Kidney epithelial cell (primary cell): ENCODE results near the gene HSD17B2. TPM values are rescaled to one million over a fixed set of nuclear protein-coding genes. Genes with fewer than 3 reads are reported as not detected.
"Not testable (repeated sequence)": the region's sequence is repeated elsewhere in the genome, so short reads cannot be mapped to it uniquely, and the experiment has no call there.

Source experiments
- DNase-seq: peaks from one replicate; pipeline ENCODE4 v3.0.0-alpha.2; 2010; ENCODE audit warnings: low read depth
- H3K27me3 ChIP-seq: 2 replicates; pipeline ENCODE4 v1.6.0; 2011; ENCODE audit warnings: low read length; ENCODE audit not compliant: control insufficient read depth, insufficient read depth
- H3K36me3 ChIP-seq: 2 replicates; pipeline ENCODE4 v1.5.1; 2011; ENCODE audit warnings: low read length; ENCODE audit not compliant: control insufficient read depth, insufficient read depth
- H3K4me3 ChIP-seq: 2 replicates; pipeline ENCODE4 v1.5.1; 2011; ENCODE audit warnings: low read depth, mild to moderate bottlenecking, control low read depth, low read length
- total RNA-seq: library from RNA; depleted of rRNA; stranded (reverse); fragments of >200 nt; gene quantifications from 2 replicates; pipeline ENCODE4 v1.2.3, GENCODE V29; 2015
- TF ChIP-seq, protein P1 (sequence below): IDR thresholded peaks from 2 replicates; pipeline ENCODE4 v1.5.1; 2011; ENCODE audit warnings: mild to moderate bottlenecking, moderate library complexity, low read length, control low read depth, inconsistent platforms; ENCODE audit not compliant: insufficient read depth, poor library complexity, severe bottlenecking

Gene HSD17B2
- total RNA-seq, 1 donor from 2014 or later: not detected

DNA sequence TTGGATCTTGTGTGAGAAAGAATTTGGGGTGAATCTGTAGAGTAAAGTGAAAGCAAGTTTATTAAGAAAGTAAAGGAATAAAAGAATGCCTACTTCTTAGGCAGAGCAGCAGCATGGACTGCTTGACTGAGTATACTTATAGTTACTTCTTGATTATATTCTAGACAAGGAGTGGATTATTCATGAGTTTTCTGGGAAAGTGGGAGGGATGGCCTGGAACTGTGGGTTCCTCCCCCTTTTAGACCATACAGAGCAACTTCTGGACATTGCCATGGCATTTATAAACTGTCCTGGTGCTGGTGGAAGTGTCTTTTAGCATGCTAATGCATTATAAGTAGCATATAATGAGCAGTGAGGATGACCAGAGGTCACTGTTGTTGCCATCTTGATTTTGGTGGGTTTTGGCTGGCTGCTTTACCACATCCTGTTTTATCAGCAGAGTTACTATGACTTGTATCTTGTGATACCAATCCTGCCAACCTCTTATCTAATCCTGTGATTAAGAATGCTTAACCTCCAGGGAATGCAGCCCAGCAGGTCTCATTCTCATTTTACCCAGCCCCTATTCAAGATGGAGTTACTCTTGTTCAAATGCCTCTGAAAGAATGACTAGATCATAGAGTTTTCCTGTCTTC is 58.7 kb downstream of the HSD17B2 start:
- Histone ChIP-seq H3K36me3 (no peaks in the 10 kb centered on the region), H3K27me3 (no peaks in the 10 kb centered on the region), H3K4me3 (no peak overlapping the region)
- TF ChIP-seq, protein P1, sequence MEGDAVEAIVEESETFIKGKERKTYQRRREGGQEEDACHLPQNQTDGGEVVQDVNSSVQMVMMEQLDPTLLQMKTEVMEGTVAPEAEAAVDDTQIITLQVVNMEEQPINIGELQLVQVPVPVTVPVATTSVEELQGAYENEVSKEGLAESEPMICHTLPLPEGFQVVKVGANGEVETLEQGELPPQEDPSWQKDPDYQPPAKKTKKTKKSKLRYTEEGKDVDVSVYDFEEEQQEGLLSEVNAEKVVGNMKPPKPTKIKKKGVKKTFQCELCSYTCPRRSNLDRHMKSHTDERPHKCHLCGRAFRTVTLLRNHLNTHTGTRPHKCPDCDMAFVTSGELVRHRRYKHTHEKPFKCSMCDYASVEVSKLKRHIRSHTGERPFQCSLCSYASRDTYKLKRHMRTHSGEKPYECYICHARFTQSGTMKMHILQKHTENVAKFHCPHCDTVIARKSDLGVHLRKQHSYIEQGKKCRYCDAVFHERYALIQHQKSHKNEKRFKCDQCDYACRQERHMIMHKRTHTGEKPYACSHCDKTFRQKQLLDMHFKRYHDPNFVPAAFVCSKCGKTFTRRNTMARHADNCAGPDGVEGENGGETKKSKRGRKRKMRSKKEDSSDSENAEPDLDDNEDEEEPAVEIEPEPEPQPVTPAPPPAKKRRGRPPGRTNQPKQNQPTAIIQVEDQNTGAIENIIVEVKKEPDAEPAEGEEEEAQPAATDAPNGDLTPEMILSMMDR: no peak
- no peak for DNase-seq

DNA sequence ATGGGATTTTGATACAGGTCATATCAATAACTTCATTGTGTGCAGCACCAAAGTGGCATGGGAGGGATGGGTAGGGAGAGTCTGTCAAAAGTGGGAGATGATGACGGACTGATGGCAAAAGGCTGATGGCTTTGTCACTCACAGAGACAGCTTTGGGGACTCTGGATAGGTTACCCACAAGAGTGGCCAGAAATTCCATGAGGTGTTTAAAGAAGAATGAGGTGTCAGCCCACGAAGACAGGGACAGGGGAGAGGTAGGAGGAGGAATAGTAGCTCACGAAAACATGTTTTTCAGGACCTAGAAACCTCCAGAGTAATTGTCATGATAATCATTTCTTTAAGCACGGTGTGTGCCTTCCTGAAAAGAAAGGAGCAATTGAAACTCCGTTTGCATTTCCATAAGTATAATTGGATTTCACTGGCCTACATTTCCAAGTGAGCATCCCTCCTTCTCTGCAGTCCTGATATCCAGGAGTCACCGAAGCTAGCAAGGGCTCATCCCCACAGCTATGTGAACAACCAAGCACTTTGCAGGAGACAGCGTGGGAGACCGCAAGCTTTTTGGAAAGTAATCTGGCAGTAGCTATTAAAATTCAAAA is 60.0 kb downstream of the HSD17B2 start:
- Histone ChIP-seq H3K27me3 (no peaks in the 10 kb centered on the region), H3K36me3 (no peaks in the 10 kb centered on the region), H3K4me3 (no peak overlapping the region)
- TF ChIP-seq, protein P1: no peak
- no peak for DNase-seq

DNA sequence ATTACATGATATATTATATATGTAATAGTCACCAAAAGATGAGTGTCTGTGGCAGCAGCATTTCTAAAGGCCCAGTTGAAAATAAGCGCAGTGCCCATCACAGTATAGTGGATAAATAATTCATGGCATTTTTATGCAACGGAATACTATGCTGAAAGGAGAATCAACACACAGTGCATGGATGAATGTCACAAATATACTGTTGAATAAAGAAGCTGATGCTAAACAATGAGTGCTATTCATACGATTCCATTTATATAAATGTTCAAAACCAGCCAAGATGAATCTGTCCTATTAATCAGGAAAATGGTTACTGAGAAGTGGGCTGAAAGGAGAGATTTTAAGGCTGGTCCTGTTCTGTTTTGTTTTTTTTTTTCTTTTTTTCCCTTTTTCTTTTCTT is 61.6 kb downstream of the HSD17B2 start:
- no peak for DNase-seq

DNA sequence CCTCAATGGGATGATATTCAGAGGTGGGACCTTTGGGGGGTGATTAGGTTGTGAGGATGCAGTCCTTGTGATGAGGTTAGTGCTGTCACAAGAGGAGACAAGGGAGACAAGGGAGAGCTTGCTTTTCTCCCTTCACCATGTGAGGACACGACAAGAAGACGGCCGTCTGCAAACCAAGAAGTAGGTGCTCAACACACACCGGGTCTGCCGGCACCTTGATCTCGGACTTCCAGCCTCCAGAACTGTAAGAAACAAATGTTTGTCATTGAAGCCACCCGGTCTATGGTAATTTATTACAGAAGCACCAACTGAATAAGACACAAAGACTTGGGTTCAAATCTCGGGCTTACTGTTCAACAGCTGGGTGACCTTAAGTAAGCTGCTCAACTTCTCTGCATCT is 70.1 kb downstream of the HSD17B2 start:
- Histone ChIP-seq H3K4me3 (no peak overlapping the region), H3K36me3 (no peaks in the 10 kb centered on the region), H3K27me3 (no peaks in the 10 kb centered on the region)
- no peak for DNase-seq
- TF ChIP-seq, protein P1: no peak

More for the DNA sequence above, 61.6 kb downstream of the HSD17B2 start:
- Histone ChIP-seq H3K27me3 (no peaks in the 10 kb centered on the region), H3K4me3 (no peak overlapping the region), H3K36me3 (no peaks in the 10 kb centered on the region)
- TF ChIP-seq, protein P1: no peak

DNA sequence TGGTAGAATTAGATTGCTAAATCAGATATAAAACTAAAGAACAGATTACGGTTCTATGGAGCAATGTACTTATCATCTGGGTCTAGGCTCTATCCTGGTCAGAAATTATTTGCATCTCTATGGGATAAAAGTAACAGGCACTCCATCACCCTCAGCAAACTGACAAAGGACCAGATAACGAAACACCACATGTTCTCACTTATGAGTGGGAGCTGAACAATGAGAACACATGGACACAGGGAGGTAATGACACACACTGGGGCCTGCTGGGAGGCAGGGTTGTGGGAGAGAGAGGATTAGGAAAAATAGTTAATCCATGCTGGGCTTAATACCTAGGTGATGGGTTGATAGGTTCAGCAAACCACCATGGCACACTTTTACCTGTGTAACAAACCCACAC is 73.0 kb downstream of the HSD17B2 start:
- TF ChIP-seq, protein P1: no peak
- H3K27me3 ChIP-seq: no peaks in the 10 kb centered on the region
- no peaks in the 10 kb centered on the region for H3K36me3 ChIP-seq
- H3K4me3 ChIP-seq: no peak overlapping the region
- DNase-seq: no peak

DNA sequence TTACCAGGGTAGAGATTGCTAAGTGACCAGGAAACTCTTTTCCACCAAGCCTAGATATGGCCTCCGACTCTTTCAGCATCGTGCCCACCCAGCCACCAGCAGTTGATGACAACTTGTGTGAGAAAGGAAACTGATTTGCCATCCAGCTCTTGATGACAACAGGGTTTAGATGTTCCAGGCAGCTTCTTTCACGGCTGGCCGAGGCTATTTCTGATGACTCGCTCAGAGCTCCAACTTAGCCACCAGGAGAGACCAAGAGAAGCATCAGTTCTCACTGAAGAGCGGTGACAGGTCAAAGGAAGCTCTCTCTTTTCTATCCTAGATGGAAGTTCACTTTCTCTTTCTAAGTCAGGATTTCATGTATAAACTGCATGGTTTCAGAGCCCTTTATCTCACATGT is 73.7 kb downstream of the HSD17B2 start:
- DNase-seq: no peak
- H3K36me3 ChIP-seq: no peaks in the 10 kb centered on the region
- H3K27me3 ChIP-seq: no peaks in the 10 kb centered on the region
- TF ChIP-seq, protein P1: no peak
- no peak overlapping the region for H3K4me3 ChIP-seq

DNA sequence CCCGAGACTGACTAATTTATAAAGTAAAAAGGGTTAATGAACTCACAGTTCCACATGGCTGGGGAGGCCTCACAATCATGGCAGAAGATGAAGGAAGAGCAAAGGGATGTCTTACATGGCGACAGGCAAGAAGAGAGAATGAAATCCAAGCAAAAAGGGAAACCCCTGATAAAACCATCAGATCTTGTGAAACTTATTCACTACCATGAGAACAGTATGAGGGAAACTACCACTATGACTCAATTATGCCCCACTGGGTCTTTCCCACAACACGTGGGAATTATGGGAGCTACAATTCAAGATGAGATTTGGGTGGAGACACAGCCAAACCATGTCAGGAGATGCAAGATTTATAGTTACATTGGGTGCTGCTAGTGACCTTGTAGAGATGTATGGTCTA is 74.2 kb downstream of the HSD17B2 start:
- not testable (repeated sequence) for H3K4me3 ChIP-seq, DNase-seq, H3K27me3 ChIP-seq, H3K36me3 ChIP-seq
